Common myeloid progenitor, CD34-positive (primary cell): Measurements from ENCODE around the gene RPL10A.

Experiments
- CTCF ChIA-PET: fragments of 350-600 bp; sonication (Branson Sonifier 250); formaldehyde crosslinking; loops from one replicate; lab custom pipeline; 2021; ENCODE audit warnings: antibody characterized with exemption; lab: Charles Lee
- POLR2A ChIA-PET: fragments of 350-600 bp; sonication (Branson Sonifier 250); formaldehyde crosslinking; loops from one replicate; lab custom pipeline; 2021; ENCODE audit warnings: antibody characterized with exemption; lab: Charles Lee
- DNase-seq, 3 donors: peaks; one replicate each; pipeline versions ENCODE4 v3.0.0 to v3.0.0-alpha.2; 2013
- H3K27ac ChIP-seq, 2 experiments: 1 replicate in 1 of 2; 2 replicates in 1 of 2; pipeline ENCODE4 v1.7.0; 2013; ENCODE audit warnings: inconsistent platforms in 2 of 2, low read length in 2 of 2, mild to moderate bottlenecking in 2 of 2, low read depth in 1 of 2, moderate library complexity in 1 of 2; ENCODE audit not compliant: severe bottlenecking in 2 of 2, insufficient read depth in 1 of 2, poor library complexity in 1 of 2
- H3K27me3 ChIP-seq, 5 experiments: replicated peaks in 2 of 5; 1 replicate in 3 of 5; 2 replicates in 2 of 5; pipeline versions ENCODE4 v1.6.1 to v1.7.0; 2013; ENCODE audit warnings: low read length in 4 of 5, mild to moderate bottlenecking in 2 of 5, moderate library complexity in 2 of 5, inconsistent platforms in 1 of 5; ENCODE audit not compliant: insufficient read depth in 5 of 5, control insufficient read depth in 4 of 5
- H3K36me3 ChIP-seq, 4 experiments: 1 replicate in 2 of 4; 2 replicates in 2 of 4; pipeline versions ENCODE4 v1.6.1 to v1.7.0; 2013; ENCODE audit warnings: low read length in 3 of 4, control low read depth in 1 of 4, mild to moderate bottlenecking in 1 of 4; ENCODE audit not compliant: control insufficient read depth in 4 of 4, insufficient read depth in 4 of 4
- H3K4me1 ChIP-seq, 4 experiments: 1 replicate in 3 of 4; 2 replicates in 1 of 4; pipeline versions ENCODE4 v1.6.1 to v1.7.1; 2013; ENCODE audit warnings: low read length in 3 of 4, mild to moderate bottlenecking in 3 of 4, control low read depth in 1 of 4, inconsistent platforms in 1 of 4, moderate library complexity in 1 of 4; ENCODE audit not compliant: control insufficient read depth in 4 of 4, insufficient read depth in 4 of 4; ENCODE audit errors: control extremely low read depth in 1 of 4
- H3K4me3 ChIP-seq, 7 experiments: 1 replicate in 4 of 7; 2 replicates in 3 of 7; pipeline versions ENCODE4 v1.5.1 to v1.7.0; 2013; ENCODE audit warnings: mild to moderate bottlenecking in 7 of 7, low read length in 6 of 7, moderate library complexity in 6 of 7, inconsistent platforms in 2 of 7, low read depth in 2 of 7, control low read depth in 1 of 7; ENCODE audit not compliant: insufficient read depth in 4 of 7, control insufficient read depth in 1 of 7; ENCODE audit errors: extremely low read depth in 1 of 7
- H3K9me3 ChIP-seq, 5 experiments: 1 replicate in 4 of 5; 2 replicates in 1 of 5; pipeline versions ENCODE4 v1.6.1 to v1.7.1; 2013; ENCODE audit warnings: low read length in 4 of 5, mild to moderate bottlenecking in 2 of 5, inconsistent platforms in 1 of 5, low read depth in 1 of 5, moderate library complexity in 1 of 5; ENCODE audit not compliant: control insufficient read depth in 4 of 5, insufficient read depth in 2 of 5; ENCODE audit errors: control extremely low read depth in 1 of 5
- WGBS: methylation state at CpG from one replicate; pipeline ENCODE4 v1.1.5; 2013; ENCODE audit not compliant: insufficient coverage; 5-methylcytosine and 5-hydroxymethylcytosine counted together

Gene RPL10A

DNA sequence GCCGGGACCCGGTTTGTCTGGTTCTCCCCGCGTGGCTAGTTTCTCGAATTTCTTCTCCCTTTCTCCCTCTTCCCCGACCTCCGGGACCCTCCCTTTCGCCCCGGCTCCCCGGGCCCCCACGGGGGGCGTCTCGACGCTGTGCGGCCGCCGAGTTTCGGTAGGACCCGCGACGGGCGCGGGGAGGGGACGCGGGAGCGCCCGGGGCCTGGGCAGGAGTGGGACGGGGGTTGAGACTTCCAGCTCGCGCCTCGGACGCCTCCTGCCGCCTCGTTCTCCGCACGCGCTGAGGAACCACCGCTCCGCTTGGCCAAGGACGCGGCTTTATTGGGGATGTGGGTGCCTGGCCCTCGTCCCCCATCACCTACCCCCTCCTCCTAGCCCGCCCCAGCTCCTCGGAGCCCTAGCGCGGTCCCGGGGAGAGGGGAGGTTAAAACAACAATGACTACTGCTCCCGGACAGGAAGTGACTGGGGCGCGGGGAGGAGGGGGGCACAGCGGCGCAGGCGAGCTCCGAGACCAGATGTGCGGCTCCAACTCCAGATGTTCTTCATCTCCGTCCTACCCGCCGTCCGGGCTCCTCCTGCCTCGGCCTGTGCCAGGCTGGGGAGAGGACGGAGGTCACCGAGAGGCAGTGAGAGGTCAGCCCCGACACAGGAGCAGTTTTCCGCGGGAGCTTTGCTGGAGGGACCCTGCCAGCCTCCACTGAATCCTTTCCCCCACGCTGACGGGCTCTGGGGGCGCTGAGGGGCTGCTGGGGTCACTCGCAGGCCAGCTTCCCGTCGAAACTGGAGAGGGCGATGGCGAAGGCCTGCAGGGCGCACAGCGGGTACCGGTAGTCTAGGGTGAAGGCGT, 29.6 kb downstream of the RPL10A start:
- Histone ChIP-seq H3K27me3 (peaks cover 0 to 27% (median 11%) of the 10 kb centered on the region in 5 experiments), H3K4me1 (peaks cover 0 to 48% (median 42%) of the 10 kb centered on the region in 4 experiments), H3K27ac (peak overlapping the region in 1 of 2 experiments; percentile 61), H3K36me3 (no peaks in the 10 kb centered on the region), H3K9me3 (no peaks in the 10 kb centered on the region), H3K4me3 (peak overlapping the region; percentile 37 to 70 (median 59))
- ChIA-PET CTCF (interaction anchor here (1.9 kb wide), 1 partner anchor 79 kb away, joined by 4 read pairs; no protein-coding TSS in a partner anchor), POLR2A (interaction anchor here (1.1 kb wide), 1 partner anchor 18 kb away, joined by 3 read pairs; no protein-coding TSS in a partner anchor)
- DNase-seq = peak in 2 of 3 donors; percentile 70 to 82
- WGBS = 8% methylated on average over 41 of the region's 77 CpGs

DNA sequence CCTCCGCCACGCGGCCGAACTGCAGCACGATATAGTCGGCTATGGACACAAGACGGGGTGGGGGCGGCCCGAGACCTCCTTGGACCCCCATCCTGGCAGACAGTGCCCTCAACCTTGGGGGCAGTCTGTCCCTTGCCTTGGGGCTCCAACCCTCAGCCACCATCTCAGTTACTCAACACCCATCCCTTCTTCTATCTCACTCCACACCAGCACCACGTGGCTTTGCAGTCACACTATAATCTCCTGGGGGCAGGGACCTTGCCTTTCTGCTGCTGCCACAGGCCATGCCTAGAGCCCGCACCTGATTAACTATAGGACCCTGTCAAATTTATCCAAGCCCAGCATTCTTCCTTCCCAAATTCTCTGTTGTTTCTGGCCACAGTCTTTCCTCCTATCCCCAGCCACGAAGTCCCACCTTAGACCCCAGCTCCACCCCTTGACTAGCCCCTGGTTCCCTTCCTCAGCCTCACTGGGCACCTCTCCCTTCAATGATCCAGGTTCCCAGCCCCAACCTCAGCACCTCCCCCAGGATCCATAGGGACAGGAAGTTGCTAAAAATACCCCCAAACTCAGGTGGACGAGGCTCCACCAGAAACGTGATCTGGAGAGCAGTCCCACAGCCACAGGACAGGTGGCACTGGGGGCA, 30.3 kb downstream of the RPL10A start:
- Histone ChIP-seq H3K36me3 (no peaks in the 10 kb centered on the region), H3K4me1 (peaks cover 2 to 47% (median 38%) of the 10 kb centered on the region in 4 experiments), H3K9me3 (no peaks in the 10 kb centered on the region), H3K27me3 (peaks cover 0 to 27% (median 11%) of the 10 kb centered on the region in 5 experiments), H3K27ac (no peak overlapping the region), H3K4me3 (peak overlapping the region in 2 of 7 experiments; percentile 64 to 70)
- CTCF ChIA-PET = interaction anchor here (1.9 kb wide), 1 partner anchor 80 kb away, joined by 4 read pairs; no protein-coding TSS in a partner anchor
- 61% methylated on average over 14 of the region's 14 CpGs for WGBS
- no peak for DNase-seq
- POLR2A ChIA-PET = interaction anchor here (1.1 kb wide), 1 partner anchor 19 kb away, joined by 3 read pairs; no protein-coding TSS in a partner anchor

DNA sequence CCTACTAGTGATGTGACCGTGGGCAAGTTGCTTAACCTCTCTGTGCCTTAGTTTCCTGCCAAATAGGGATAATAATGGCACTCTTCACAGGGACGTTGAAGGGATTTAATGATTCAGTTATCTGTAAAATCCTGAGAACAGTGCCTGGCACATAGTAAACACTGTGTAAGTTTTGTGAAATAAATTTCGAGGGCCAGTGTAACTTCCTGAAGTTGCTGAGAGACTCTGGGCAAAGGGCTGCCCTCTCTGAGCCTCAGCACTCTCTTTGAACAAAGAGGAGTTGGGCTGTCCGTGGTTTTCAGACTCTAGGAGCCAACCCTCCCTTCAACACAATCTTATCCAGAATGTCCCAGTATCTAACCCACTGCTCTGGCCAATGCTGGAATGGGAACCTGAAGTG, 31.2 kb downstream of the RPL10A start:
- DNase-seq = no peak
- WGBS = 100% methylated on average over 2 of the region's 4 CpGs
- H3K4me3 ChIP-seq = no peak overlapping the region
- H3K27me3 ChIP-seq = peaks cover 0 to 27% (median 11%) of the 10 kb centered on the region in 5 experiments
- H3K27ac ChIP-seq = no peak overlapping the region
- H3K9me3 ChIP-seq = no peaks in the 10 kb centered on the region
- peaks cover 2 to 46% (median 35%) of the 10 kb centered on the region in 4 experiments for H3K4me1 ChIP-seq
- ChIA-PET POLR2A (no interaction called here), CTCF (no interaction called here)
- no peaks in the 10 kb centered on the region for H3K36me3 ChIP-seq

DNA sequence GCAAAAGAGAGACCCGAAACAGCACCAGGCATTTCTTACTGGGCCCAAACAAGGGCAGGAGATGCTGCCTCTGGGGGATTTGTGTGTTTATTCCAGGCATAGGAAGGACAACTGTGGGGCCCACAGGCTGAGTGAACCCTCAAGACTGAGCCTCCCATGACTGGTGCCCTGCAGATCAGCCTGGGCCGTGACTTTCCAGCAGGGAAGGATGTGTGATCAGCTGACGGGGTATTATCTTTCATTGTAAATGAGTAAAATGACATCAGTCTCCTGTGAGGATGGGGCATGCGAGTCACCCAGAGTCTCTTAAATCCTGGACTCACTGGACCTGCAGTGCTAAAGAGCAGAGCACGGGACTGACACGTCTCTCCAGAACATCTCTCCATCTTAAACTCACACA, 32.6 kb downstream of the RPL10A start:
- ChIA-PET CTCF (interaction anchor here (1.0 kb wide), 1 partner anchor 93 kb away, joined by 3 read pairs; no protein-coding TSS in a partner anchor), POLR2A (no interaction called here)
- H3K4me1 ChIP-seq = peaks cover 2 to 33% (median 25%) of the 10 kb centered on the region in 4 experiments
- no peaks in the 10 kb centered on the region for H3K9me3 ChIP-seq
- H3K36me3 ChIP-seq = no peaks in the 10 kb centered on the region
- WGBS = 84% methylated on average over 5 of the region's 6 CpGs
- no peak overlapping the region for H3K4me3 ChIP-seq
- H3K27me3 ChIP-seq = peaks cover 0 to 24% (median 11%) of the 10 kb centered on the region in 5 experiments
- no peak for DNase-seq
- no peak overlapping the region for H3K27ac ChIP-seq

DNA sequence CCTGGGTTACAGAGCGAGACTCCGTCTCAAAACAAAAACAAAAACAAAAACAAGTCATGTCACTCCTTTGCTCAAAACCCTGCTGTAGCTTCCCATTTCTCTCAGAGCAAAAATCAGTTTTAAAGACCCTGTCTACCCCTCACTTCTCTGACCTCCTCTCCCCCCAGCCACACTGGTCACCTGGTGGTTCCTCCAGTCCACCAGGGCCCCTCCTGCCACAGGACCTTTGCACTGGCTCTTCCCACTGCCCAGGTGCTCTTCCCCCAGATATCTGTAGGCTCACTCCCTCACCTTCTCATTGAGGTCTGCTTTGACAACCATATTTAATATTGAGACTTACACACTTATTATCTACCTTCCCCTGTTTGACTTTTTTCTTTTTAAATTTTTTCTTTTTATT, 33.6 kb downstream of the RPL10A start:
- 94% methylated on average over 2 of the region's 2 CpGs for WGBS
- Histone ChIP-seq H3K9me3 (no peaks in the 10 kb centered on the region), H3K27ac (no peak overlapping the region), H3K36me3 (no peaks in the 10 kb centered on the region), H3K4me3 (no peak overlapping the region), H3K4me1 (peaks cover 2 to 29% (median 23%) of the 10 kb centered on the region in 4 experiments), H3K27me3 (peaks cover 0 to 19% (median 11%) of the 10 kb centered on the region in 5 experiments)
- DNase-seq = no peak
- ChIA-PET POLR2A (no interaction called here), CTCF (interaction anchor here (0.6 to 1.0 kb wide), 2 partner anchors 49 to 94 kb away, joined by 3 read pairs; no protein-coding TSS in a partner anchor)

DNA sequence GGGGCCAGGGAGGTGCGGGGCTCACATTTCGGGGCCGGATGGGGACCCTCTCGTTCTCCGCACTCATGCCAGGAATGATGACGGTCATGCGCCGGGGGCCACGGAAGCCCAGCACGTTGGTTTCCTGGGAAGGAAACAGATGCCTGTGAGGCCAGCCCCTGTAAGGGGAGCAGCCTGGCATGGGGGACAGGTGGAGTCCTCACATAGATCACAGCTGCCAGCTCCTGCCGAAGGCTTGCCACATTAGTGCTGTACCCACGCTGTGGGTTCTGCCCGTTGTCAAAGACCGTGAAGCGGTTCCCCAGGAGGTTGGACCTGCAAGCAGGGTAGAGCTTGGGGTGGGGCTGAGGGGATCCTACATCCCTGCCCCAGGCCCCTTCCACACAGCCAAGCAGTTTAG, 35.3 kb downstream of the RPL10A start:
- Histone ChIP-seq H3K27ac (no peak overlapping the region), H3K27me3 (peaks cover 0 to 9% (median 6%) of the 10 kb centered on the region in 5 experiments), H3K4me3 (peak overlapping the region in 3 of 7 experiments; percentile 5 to 43 (median 11)), H3K4me1 (peaks cover 2 to 14% (median 9%) of the 10 kb centered on the region in 4 experiments), H3K36me3 (no peaks in the 10 kb centered on the region), H3K9me3 (no peaks in the 10 kb centered on the region)
- WGBS = under 1% methylated on average over 14 of the region's 15 CpGs
- ChIA-PET POLR2A (no interaction called here), CTCF (interaction anchor here (0.9 to 1.5 kb wide), 2 partner anchors 20 to 36 kb away, joined by 3 read pairs; no protein-coding TSS in a partner anchor)
- DNase-seq = peak; percentile 49 to 88 (median 84)
